Epithelial cell of proximal tubule (primary cell): Measurements from ENCODE around the gene KCTD17. TPM values are rescaled to one million over a fixed set of nuclear protein-coding genes. Genes with fewer than 3 reads are reported as not detected.

Experiments
- DNase-seq: peaks from one replicate; pipeline ENCODE4 v3.0.0-alpha.2; 2011; ENCODE audit warnings: low read depth
- H3K4me3 ChIP-seq: 2 replicates; pipeline ENCODE4 v1.5.1; 2011; ENCODE audit warnings: low read depth, mild to moderate bottlenecking, low read length
- CTCF ChIP-seq: conservative IDR thresholded peaks from 2 replicates; pipeline ENCODE4 v1.5.1; 2012; ENCODE audit warnings: low read depth, mild to moderate bottlenecking, low read length
- total RNA-seq: library from RNA; depleted of rRNA; stranded (reverse); fragments of >200 nt; gene quantifications from 2 replicates; pipeline ENCODE4 v1.2.3, GENCODE V29; 2015

KCTD17 gene
- total RNA-seq, 1 donor from 2014 or later = 35.9 TPM

DNA sequence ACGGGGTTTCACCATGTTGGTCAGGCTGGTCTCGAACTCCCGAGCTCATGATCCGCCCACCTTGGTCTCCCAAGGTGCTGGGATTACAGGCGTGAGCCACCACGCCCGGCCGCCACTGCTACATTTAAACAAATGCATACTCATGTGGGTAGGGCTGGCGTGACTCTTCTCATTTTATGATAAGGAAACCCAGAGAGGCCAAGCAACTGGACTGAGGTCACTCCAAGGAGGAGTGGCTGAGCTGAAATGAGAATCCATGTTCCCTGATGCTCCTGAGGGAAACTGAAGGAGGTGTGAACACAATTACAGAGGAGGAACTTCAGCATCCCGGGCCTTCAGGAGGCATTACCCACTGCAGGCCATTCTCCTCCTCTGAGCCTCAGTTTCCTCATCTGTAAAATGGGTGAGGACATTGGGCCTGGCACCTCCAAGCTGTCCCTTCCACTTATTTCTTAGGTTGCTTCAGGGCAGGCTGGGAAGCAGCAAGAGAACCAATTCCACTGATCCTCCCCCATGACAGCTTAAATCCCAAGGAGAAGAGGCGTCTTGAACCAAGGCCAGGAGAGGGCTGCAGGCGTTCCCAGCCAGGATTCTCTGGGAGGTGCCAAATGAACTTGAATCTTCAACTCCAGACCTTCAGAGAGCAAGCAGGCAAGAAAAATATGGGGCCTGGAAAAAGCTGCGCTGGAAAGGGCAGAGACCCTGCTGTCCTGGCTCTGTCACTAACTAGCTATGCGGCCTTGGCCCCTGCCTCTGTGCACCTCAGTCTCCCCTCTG lies 35.2 kb upstream of the KCTD17 start:
- no peak overlapping the region for H3K4me3 ChIP-seq
- no peak for DNase-seq
- no peak for TF ChIP-seq CTCF

DNA sequence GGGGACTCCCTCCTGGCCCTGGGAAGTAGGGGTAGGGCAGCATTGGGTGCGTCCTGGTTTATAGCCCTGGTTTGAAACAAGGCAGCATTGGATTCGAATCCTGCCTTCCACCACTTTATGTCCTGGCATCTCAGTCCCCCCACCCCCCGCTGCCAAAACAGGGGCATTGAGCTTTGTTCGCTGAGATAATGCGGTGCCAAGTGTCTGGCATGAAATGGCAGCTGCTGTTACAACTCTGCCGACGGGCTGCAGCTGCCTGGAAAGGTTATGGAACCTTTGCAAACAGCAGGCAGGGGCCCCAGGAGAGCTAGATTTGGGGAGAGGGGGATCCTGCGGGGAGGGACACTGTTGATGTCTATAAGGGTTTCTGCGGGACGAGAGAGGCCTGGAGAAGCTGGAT lies 34.2 kb upstream of the KCTD17 start:
- no peak for DNase-seq
- no peak overlapping the region for H3K4me3 ChIP-seq
- TF ChIP-seq CTCF = no peak

GRCh38 chr22:37018086-37018814 lies 33.3 kb upstream of the KCTD17 start:
- TF ChIP-seq CTCF = peak; percentile 8
- DNase-seq = no peak
- peak overlapping the region; percentile 90 for H3K4me3 ChIP-seq

DNA sequence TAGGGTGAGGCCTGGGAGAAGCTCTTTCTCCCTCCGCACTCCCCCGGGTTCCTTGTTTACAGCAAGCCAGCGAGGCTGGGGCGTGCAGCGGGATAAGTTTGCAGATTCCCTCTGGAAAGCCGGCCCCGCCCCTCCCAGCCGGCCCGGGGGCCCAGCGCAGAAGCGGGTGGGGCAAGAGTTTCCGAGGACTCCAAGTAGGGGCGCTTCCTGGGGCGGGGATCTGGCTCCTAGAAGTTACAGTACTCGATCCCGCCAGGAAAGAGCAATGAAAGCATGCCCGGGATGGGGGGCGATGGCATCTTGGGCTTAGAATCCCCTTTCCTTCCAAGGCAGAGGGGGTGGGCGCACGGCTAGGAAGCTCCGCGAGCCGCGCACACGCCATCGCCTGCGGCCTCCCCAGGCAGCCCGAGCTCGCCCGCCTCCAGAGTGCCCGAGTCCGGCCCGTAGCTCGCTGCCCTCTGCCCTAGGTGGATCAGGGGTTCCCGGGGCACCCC lies 32.7 kb upstream of the KCTD17 start:
- peak overlapping the region; percentile 90 for H3K4me3 ChIP-seq
- no peak for DNase-seq
- TF ChIP-seq CTCF = no peak

- no peak for TF ChIP-seq CTCF
- DNase-seq = no peak
- peak within 1 kb of the TSS; percentile 90 for H3K4me3 ChIP-seq
Measured at GRCh38 chr22:37019309-37020191, 32.0 kb upstream of the KCTD17 start, which contains the start of the genes MPST and TST. MPST (plus strand) TSS chr22:37019742; CDS start chr22:37019837, 95 bp downstream. TST (minus strand) TSS chr22:37019447; CDS start chr22:37018732, 715 bp downstream.

DNA sequence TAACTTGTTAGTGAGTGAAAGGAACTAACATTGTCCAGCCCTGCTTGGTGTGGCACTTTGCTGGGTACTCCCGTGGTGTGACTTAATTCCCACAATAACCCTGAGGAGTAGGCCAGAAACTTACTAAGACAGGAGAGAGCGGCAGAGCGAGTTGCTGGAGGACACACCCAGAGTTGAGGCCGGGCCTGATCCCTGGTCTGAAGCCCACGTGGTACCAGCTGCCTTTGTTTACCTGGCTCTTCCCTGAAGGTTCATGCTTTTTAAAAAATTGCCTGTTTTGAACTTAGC lies 31.4 kb upstream of the KCTD17 start:
- DNase-seq = no peak
- H3K4me3 ChIP-seq = peak overlapping the region; percentile 90
- no peak for TF ChIP-seq CTCF
